GM23338 (cell line): Measurements from ENCODE around the gene CBFA2T3. TPM values are rescaled to one million over a fixed set of nuclear protein-coding genes. Genes with fewer than 3 reads are reported as not detected.

Experiments used
- CTCF ChIP-seq, 2 experiments: fragments of 200-600 bp in 1 of 2; sonication (generic) in 1 of 2; conservative IDR thresholded peaks; 2 replicates each; pipeline versions ENCODE4 v1.5.1 to v1.6.1; 2016 to 2017; ENCODE audit warnings: antibody characterized with exemption in 2 of 2, low read depth in 2 of 2, mild to moderate bottlenecking in 2 of 2, moderate library complexity in 1 of 2
- ETS1 ChIP-seq: IDR thresholded peaks from 2 replicates; pipeline ENCODE4 v1.6.1; 2016; ENCODE audit warnings: antibody characterized with exemption
- JUNB ChIP-seq: IDR thresholded peaks from one replicate; pipeline ENCODE4 v1.6.1; 2016; ENCODE audit warnings: antibody characterized with exemption; ENCODE audit not compliant: unreplicated experiment
- ZNF114 ChIP-seq: fragments of 250-450 bp; sonication (Bioruptor Pico); IDR thresholded peaks from 2 replicates; pipeline ENCODE4 v1.5.0; 2020; ENCODE audit warnings: mild to moderate bottlenecking, moderate library complexity
- ZNF331 ChIP-seq: fragments of 250-450 bp; sonication (Bioruptor Pico); IDR thresholded peaks from 2 replicates; pipeline ENCODE4 v1.5.0; 2020; ENCODE audit warnings: low read depth, mild to moderate bottlenecking, moderate library complexity
- ZNF462 ChIP-seq: fragments of 250-450 bp; sonication (Bioruptor Pico); IDR thresholded peaks from 2 replicates; pipeline ENCODE4 v1.5.0; 2020; ENCODE audit warnings: mild to moderate bottlenecking, moderate library complexity
- polyA plus RNA-seq: library from polyadenylated mRNA; unstranded; fragments of >200 nt; fragmentation: Nextera tagmentation; extraction: Ambion mirVana; gene quantifications from 2 replicates; pipeline ENCODE4 v1.2.1, GENCODE V29; 2016
- total RNA-seq: library from RNA; depleted of rRNA; stranded (reverse); fragments of >200 nt; shearing (Covaris generic); gene quantifications from 2 replicates; pipeline ENCODE4 v1.2.3, GENCODE V29; 2014

CBFA2T3 gene
- total and polyA plus RNA-seq, 2 experiments from 2014 or later: 0.87 to 1.5 TPM

GRCh38 chr16:88911946-88912310 lies 65.1 kb downstream of the CBFA2T3 start (continued):
- TF ChIP-seq ZNF462 (CRISPR knock-in tag) (no peak), ZNF331 (CRISPR knock-in tag) (no peak), ETS1 (no peak), ZNF114 (CRISPR knock-in tag) (no peak), JUNB (no peak), CTCF (conservative IDR thresholded peaks at IDR 0.05; ENCODE audit: low read depth in 2 of 2) (no peak)
